Measurements from ENCODE around the gene ADGRD1.

Gene ADGRD1

GRCh38 chr12:131013118-131013517, 59.4 kb downstream of the ADGRD1 start:
- TF ChIP-seq ZNF565 (CRISPR knock-in tag; conservative IDR thresholded peaks at IDR 0.05; ENCODE audit: low read depth) (no peak), ZNF70 (CRISPR knock-in tag; IDR thresholded peaks at IDR 0.05) (no peak), ZC3H10 (CRISPR knock-in tag; IDR thresholded peaks at IDR 0.05) (no peak), ARNTL (CRISPR knock-in tag; IDR thresholded peaks at IDR 0.05; ENCODE audit: borderline replicate concordance, low read depth) (no peak), ESRRG (CRISPR knock-in tag; IDR thresholded peaks at IDR 0.05) (no peak), BACH2 (CRISPR knock-in tag; IDR thresholded peaks at IDR 0.05; ENCODE audit: borderline replicate concordance) (no peak), POU6F1 (CRISPR knock-in tag; IDR thresholded peaks at IDR 0.05; ENCODE audit: borderline replicate concordance, low read depth) (no peak), PPARA (CRISPR knock-in tag; IDR thresholded peaks at IDR 0.05; ENCODE audit: borderline replicate concordance) (no peak), CSDC2 (CRISPR knock-in tag; IDR thresholded peaks at IDR 0.05) (no peak)
- TF ChIP-seq, protein P1, sequence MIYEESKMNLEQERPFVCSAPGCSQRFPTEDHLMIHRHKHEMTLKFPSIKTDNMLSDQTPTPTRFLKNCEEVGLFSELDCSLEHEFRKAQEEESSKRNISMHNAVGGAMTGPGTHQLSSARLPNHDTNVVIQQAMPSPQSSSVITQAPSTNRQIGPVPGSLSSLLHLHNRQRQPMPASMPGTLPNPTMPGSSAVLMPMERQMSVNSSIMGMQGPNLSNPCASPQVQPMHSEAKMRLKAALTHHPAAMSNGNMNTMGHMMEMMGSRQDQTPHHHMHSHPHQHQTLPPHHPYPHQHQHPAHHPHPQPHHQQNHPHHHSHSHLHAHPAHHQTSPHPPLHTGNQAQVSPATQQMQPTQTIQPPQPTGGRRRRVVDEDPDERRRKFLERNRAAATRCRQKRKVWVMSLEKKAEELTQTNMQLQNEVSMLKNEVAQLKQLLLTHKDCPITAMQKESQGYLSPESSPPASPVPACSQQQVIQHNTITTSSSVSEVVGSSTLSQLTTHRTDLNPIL (CRISPR knock-in tag; IDR thresholded peaks at IDR 0.05; ENCODE audit: low read depth), result no peak
- no peak for ATAC-seq

DNA sequence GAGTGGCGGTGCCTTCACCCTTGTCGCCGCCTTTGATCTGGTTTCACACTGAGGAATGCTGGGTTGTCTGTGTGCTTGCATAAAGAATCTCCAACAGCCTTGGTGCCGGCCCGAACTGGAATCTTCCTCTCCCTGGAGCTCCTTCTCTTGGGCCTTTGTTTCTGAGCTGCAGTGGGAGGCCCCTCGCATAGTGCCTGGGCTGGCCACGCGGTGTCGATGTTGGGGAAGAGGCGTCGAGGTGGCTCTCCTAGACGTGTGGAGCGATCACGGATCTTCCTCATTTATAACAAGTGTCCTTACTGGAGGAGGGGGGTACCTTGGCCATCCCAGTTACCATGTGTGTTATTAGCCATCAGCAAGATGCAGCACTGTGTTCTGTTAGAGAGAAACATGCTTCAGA, 60.6 kb downstream of the ADGRD1 start:
- no peak for ATAC-seq
- TF ChIP-seq ZNF70 (CRISPR knock-in tag; IDR thresholded peaks at IDR 0.05) (no peak), POU6F1 (CRISPR knock-in tag; IDR thresholded peaks at IDR 0.05; ENCODE audit: borderline replicate concordance, low read depth) (no peak), OSR1 (CRISPR knock-in tag; IDR thresholded peaks at IDR 0.05) (no peak), PATZ1 (CRISPR knock-in tag; IDR thresholded peaks at IDR 0.05; ENCODE audit: borderline replicate concordance) (no peak)

DNA sequence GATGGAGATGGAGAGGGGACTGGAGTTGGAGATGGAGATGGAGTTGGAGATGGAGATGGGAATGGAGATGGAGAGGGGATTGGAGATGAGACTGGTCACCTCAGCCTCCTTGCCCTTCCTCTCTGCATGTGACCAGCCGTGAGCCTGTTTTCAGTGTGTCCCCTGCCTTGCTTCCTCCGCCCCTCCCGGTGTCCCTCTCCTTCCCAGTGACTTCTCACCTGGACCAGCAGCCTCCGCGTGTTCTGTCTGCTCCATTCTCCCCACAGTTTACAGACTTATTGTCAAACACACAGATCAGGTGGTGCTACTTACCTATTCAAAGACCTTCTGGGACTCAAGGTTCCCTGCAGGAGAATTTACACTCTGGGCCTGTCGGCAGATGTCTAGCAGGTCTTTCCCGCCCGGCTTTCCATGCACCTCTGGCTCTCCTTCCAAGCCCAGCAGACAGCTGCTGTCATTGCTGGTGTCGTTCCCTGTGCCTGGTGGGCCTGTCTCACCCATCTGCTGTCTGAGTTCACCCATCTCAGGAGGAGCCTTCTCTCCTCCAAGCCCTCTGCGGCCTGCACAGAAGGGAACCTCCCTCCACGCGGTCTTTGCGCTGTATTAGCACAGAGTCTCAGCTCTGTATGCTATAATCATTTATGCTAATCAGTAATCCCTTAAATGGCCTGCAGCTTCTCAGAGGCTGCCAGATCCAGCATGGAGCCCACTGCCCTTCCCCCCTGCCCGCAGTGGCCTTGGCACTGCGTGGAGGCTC, 62.1 kb downstream of the ADGRD1 start:
- no peak for ATAC-seq
- TF ChIP-seq ZC3H10 (CRISPR knock-in tag; IDR thresholded peaks at IDR 0.05) (no peak), ISL1 (CRISPR knock-in tag; IDR thresholded peaks at IDR 0.05) (no peak), ZNF8 (CRISPR knock-in tag; IDR thresholded peaks at IDR 0.05) (no peak), CSDC2 (CRISPR knock-in tag; IDR thresholded peaks at IDR 0.05) (no peak), ZFP30 (CRISPR knock-in tag; IDR thresholded peaks at IDR 0.05) (no peak), POU6F1 (CRISPR knock-in tag; IDR thresholded peaks at IDR 0.05; ENCODE audit: borderline replicate concordance, low read depth) (no peak), BACH2 (CRISPR knock-in tag; IDR thresholded peaks at IDR 0.05; ENCODE audit: borderline replicate concordance) (no peak), ARNTL (CRISPR knock-in tag; IDR thresholded peaks at IDR 0.05; ENCODE audit: borderline replicate concordance, low read depth) (no peak), PATZ1 (CRISPR knock-in tag; IDR thresholded peaks at IDR 0.05; ENCODE audit: borderline replicate concordance) (no peak), TCF4 (CRISPR knock-in tag; IDR thresholded peaks at IDR 0.05; ENCODE audit: borderline replicate concordance) (no peak), RARB (CRISPR knock-in tag; IDR thresholded peaks at IDR 0.05) (no peak)
